ENCODE data around the gene RRP8. TPM values are rescaled to one million over a fixed set of nuclear protein-coding genes. Genes with fewer than 3 reads are reported as not detected.

Gene RRP8
- total RNA-seq, 6 experiments from 2014 or later: 18.5 to 26.7 (median 20.2) TPM

- H3K4me3 Mint-ChIP-seq: no peak overlapping the region
- H3K36me3 Mint-ChIP-seq (ENCODE audit: low read depth): no peaks in the 10 kb centered on the region; the same call in 1 of the 2 replicates
- peaks cover 21% of the 10 kb centered on the region for H3K4me1 Mint-ChIP-seq (ENCODE audit: low read depth)
- H3K27ac Mint-ChIP-seq: no peak overlapping the region
- TF ChIP-seq CTCF (IDR thresholded peaks at IDR 0.05): no peak
- no peaks in the 10 kb centered on the region; the same call in none of the 2 replicates for H3K27me3 Mint-ChIP-seq (ENCODE audit: insufficient read depth)
- H3K9me3 Mint-ChIP-seq: no peaks in the 10 kb centered on the region
- no peak for DNase-seq
Observed at GRCh38 chr11:6566704-6567370, 36.6 kb downstream of the RRP8 start.

- no peak overlapping the region for H3K4me3 Mint-ChIP-seq
- peaks cover 16% of the 10 kb centered on the region for H3K4me1 Mint-ChIP-seq (ENCODE audit: low read depth)
- TF ChIP-seq CTCF (IDR thresholded peaks at IDR 0.05): no peak
- no peak overlapping the region for H3K27ac Mint-ChIP-seq
- H3K36me3 Mint-ChIP-seq (ENCODE audit: low read depth): no peaks in the 10 kb centered on the region; the same call in 1 of the 2 replicates
- no peaks in the 10 kb centered on the region; the same call in none of the 2 replicates for H3K27me3 Mint-ChIP-seq (ENCODE audit: insufficient read depth)
- no peaks in the 10 kb centered on the region for H3K9me3 Mint-ChIP-seq
- no peak for DNase-seq
Observed at GRCh38 chr11:6565988-6566703, 37.3 kb downstream of the RRP8 start.

GRCh38 chr11:6565325-6565724 is 38.1 kb downstream of the RRP8 start:
- H3K27ac Mint-ChIP-seq: no peak overlapping the region; the same call in 1 of the 2 replicates
- DNase-seq: no peak
- no peaks in the 10 kb centered on the region; the same call in none of the 2 replicates for H3K27me3 Mint-ChIP-seq (ENCODE audit: insufficient read depth)
- H3K4me3 Mint-ChIP-seq: no peak overlapping the region
- no peaks in the 10 kb centered on the region; the same call in 1 of the 2 replicates for H3K36me3 Mint-ChIP-seq (ENCODE audit: low read depth)
- no peaks in the 10 kb centered on the region for H3K9me3 Mint-ChIP-seq
- peaks cover 16% of the 10 kb centered on the region for H3K4me1 Mint-ChIP-seq (ENCODE audit: low read depth)
- no peak for TF ChIP-seq CTCF (IDR thresholded peaks at IDR 0.05)

- no peaks in the 10 kb centered on the region for H3K9me3 Mint-ChIP-seq
- no peak for DNase-seq
- no peaks in the 10 kb centered on the region; the same call in none of the 2 replicates for H3K27me3 Mint-ChIP-seq (ENCODE audit: insufficient read depth)
- H3K4me3 Mint-ChIP-seq: no peak overlapping the region
- no peak for TF ChIP-seq CTCF (IDR thresholded peaks at IDR 0.05)
- no peak overlapping the region for H3K27ac Mint-ChIP-seq
- peaks cover 13% of the 10 kb centered on the region for H3K4me1 Mint-ChIP-seq (ENCODE audit: low read depth)
- H3K36me3 Mint-ChIP-seq (ENCODE audit: low read depth): no peaks in the 10 kb centered on the region; the same call in 1 of the 2 replicates
Observed at GRCh38 chr11:6563667-6564066, 39.7 kb downstream of the RRP8 start.

- H3K4me1 Mint-ChIP-seq (ENCODE audit: low read depth): peaks cover 8% of the 10 kb centered on the region
- H3K27me3 Mint-ChIP-seq (ENCODE audit: insufficient read depth): no peaks in the 10 kb centered on the region; the same call in none of the 2 replicates
- H3K4me3 Mint-ChIP-seq: no peak overlapping the region
- no peak overlapping the region for H3K27ac Mint-ChIP-seq
- H3K9me3 Mint-ChIP-seq: no peaks in the 10 kb centered on the region
- DNase-seq: no peak
- no peaks in the 10 kb centered on the region; the same call in 1 of the 2 replicates for H3K36me3 Mint-ChIP-seq (ENCODE audit: low read depth)
- no peak for TF ChIP-seq CTCF (IDR thresholded peaks at IDR 0.05)
Observed at GRCh38 chr11:6563121-6563619, 40.2 kb downstream of the RRP8 start.

Data from HFFc6 (cell line).